ENCODE results near the gene ELMO3.

ELMO3 gene

GRCh38 chr16:67184995-67185650 lies 13.8 kb upstream of the ELMO3 start:
- H3K4me3 ChIP-seq (ENCODE audit: low read length in 2 of 2): peak overlapping the region in 1 of 2 donors; percentile 54
- H2BK15ac ChIP-seq (ENCODE audit: low read length): no peak overlapping the region
- H3K23ac ChIP-seq (ENCODE audit: low read depth, low read length, poor library complexity): peak overlapping the region; percentile 98
- H3K4me2 ChIP-seq (ENCODE audit: insufficient read depth, low read length, poor library complexity, severe bottlenecking): peak overlapping the region; percentile 11
- H3K4me1 ChIP-seq (ENCODE audit: control insufficient read depth in 2 of 2, insufficient read depth in 1 of 2, low read depth in 1 of 2, low read length in 2 of 2): peaks cover 12 to 17% of the 10 kb centered on the region in 2 donors
- H4K91ac ChIP-seq (ENCODE audit: low read depth, low read length, poor library complexity): no peak overlapping the region
- H3K9me3 ChIP-seq (replicated peaks in 1 of 2; ENCODE audit: control insufficient read depth in 2 of 2, insufficient read depth in 1 of 2, low read depth in 1 of 2, low read length in 2 of 2): no peaks in the 10 kb centered on the region
- H3K9ac ChIP-seq (ENCODE audit: low read depth, low read length, poor library complexity): no peak overlapping the region
- no peak overlapping the region for H3K4ac ChIP-seq (ENCODE audit: low read length)
- no peak overlapping the region for H4K8ac ChIP-seq (ENCODE audit: low read depth, low read length)
- peaks cover 5 to 30% (median 8%) of the 10 kb centered on the region in 3 experiments for H3K27me3 ChIP-seq (ENCODE audit: control insufficient read depth in 3 of 3, insufficient read depth in 3 of 3, low read depth in 1 of 3, low read length in 3 of 3)
- peaks cover 0 to 5% of the 10 kb centered on the region in 2 donors for H3K36me3 ChIP-seq (replicated peaks in 1 of 2; ENCODE audit: control insufficient read depth in 2 of 2, insufficient read depth in 2 of 2, low read length in 2 of 2)
- peak overlapping the region; percentile 82 for H2BK5ac ChIP-seq (ENCODE audit: low read length)
- H2AFZ ChIP-seq (ENCODE audit: low read length): no peak overlapping the region
- no peak overlapping the region for H3K27ac ChIP-seq (replicated peaks; ENCODE audit: low read length)
- WGBS, 2 donors (ENCODE audit: extremely low coverage in 2 of 2, insufficient read length in 2 of 2, insufficient replicate concordance in 1 of 2): no CpG with 5 or more reads among the region's 43 CpGs
- H2BK12ac ChIP-seq (ENCODE audit: low read length): no peak overlapping the region
- H2AK5ac ChIP-seq (ENCODE audit: low read depth, low read length): peak overlapping the region; percentile 52
- H2BK120ac ChIP-seq (ENCODE audit: low read depth, low read length): no peak overlapping the region
- H3K14ac ChIP-seq (ENCODE audit: low read length): peak overlapping the region; percentile 38
- peak; percentile 81 for DNase-seq (ENCODE audit: low spot score)
- peaks cover 7% of the 10 kb centered on the region for H3K79me1 ChIP-seq (ENCODE audit: low read depth, low read length)
- peak overlapping the region; percentile 57 for H3K18ac ChIP-seq (ENCODE audit: low read length)

GRCh38 chr16:67185651-67186134 lies 13.2 kb upstream of the ELMO3 start:
- H3K27ac ChIP-seq (replicated peaks; ENCODE audit: low read length): no peak overlapping the region

GRCh38 chr16:67186550-67186950 lies 12.4 kb upstream of the ELMO3 start:
- WGBS, 2 donors (ENCODE audit: extremely low coverage in 2 of 2, insufficient read length in 2 of 2, insufficient replicate concordance in 1 of 2): no CpG with 5 or more reads among the region's 5 CpGs
- peak overlapping the region; percentile 86 for H3K23ac ChIP-seq (ENCODE audit: low read depth, low read length, poor library complexity)
- no peak overlapping the region for H2BK120ac ChIP-seq (ENCODE audit: low read depth, low read length)
- peak overlapping the region; percentile 58 for H2AK5ac ChIP-seq (ENCODE audit: low read depth, low read length)
- H2BK12ac ChIP-seq (ENCODE audit: low read length): peak overlapping the region; percentile 46
- no peaks in the 10 kb centered on the region for H3K36me3 ChIP-seq (replicated peaks in 1 of 2; ENCODE audit: control insufficient read depth in 2 of 2, insufficient read depth in 2 of 2, low read length in 2 of 2)
- no peak overlapping the region for H2BK5ac ChIP-seq (ENCODE audit: low read length)
- no peak overlapping the region for H2BK15ac ChIP-seq (ENCODE audit: low read length)
- H3K4me1 ChIP-seq (ENCODE audit: control insufficient read depth in 2 of 2, insufficient read depth in 1 of 2, low read depth in 1 of 2, low read length in 2 of 2): peaks cover 17% of the 10 kb centered on the region in 2 donors
- H3K18ac ChIP-seq (ENCODE audit: low read length): no peak overlapping the region
- no peaks in the 10 kb centered on the region for H3K9me3 ChIP-seq (replicated peaks in 1 of 2; ENCODE audit: control insufficient read depth in 2 of 2, insufficient read depth in 1 of 2, low read depth in 1 of 2, low read length in 2 of 2)
- peak overlapping the region; percentile 15 for H3K4me2 ChIP-seq (ENCODE audit: insufficient read depth, low read length, poor library complexity, severe bottlenecking)
- peak overlapping the region; percentile 75 for H3K9ac ChIP-seq (ENCODE audit: low read depth, low read length, poor library complexity)
- no peak overlapping the region for H4K91ac ChIP-seq (ENCODE audit: low read depth, low read length, poor library complexity)
- no peak overlapping the region for H3K4ac ChIP-seq (ENCODE audit: low read length)
- H2AFZ ChIP-seq (ENCODE audit: low read length): no peak overlapping the region
- H3K14ac ChIP-seq (ENCODE audit: low read length): no peak overlapping the region
- peaks cover 7% of the 10 kb centered on the region for H3K79me1 ChIP-seq (ENCODE audit: low read depth, low read length)
- H3K27me3 ChIP-seq (ENCODE audit: control insufficient read depth in 3 of 3, insufficient read depth in 3 of 3, low read depth in 1 of 3, low read length in 3 of 3): peaks cover 5 to 30% (median 8%) of the 10 kb centered on the region in 3 experiments
- DNase-seq (ENCODE audit: low spot score): no peak
- no peak overlapping the region for H3K27ac ChIP-seq (replicated peaks; ENCODE audit: low read length)
- peak overlapping the region; percentile 57 for H4K8ac ChIP-seq (ENCODE audit: low read depth, low read length)
- H3K4me3 ChIP-seq (ENCODE audit: low read length in 2 of 2): peak overlapping the region in 1 of 2 donors; percentile 8

More at GRCh38 chr16:67185651-67186134, 13.2 kb upstream of the ELMO3 start:
- Histone ChIP-seq H2BK120ac (ENCODE audit: low read depth, low read length) (no peak overlapping the region), H4K8ac (ENCODE audit: low read depth, low read length) (no peak overlapping the region), H2AFZ (ENCODE audit: low read length) (no peak overlapping the region), H3K4me1 (ENCODE audit: control insufficient read depth in 2 of 2, insufficient read depth in 1 of 2, low read depth in 1 of 2, low read length in 2 of 2) (peaks cover 16 to 17% of the 10 kb centered on the region in 2 donors), H3K79me1 (ENCODE audit: low read depth, low read length) (peaks cover 7% of the 10 kb centered on the region), H3K4ac (ENCODE audit: low read length) (no peak overlapping the region), H3K18ac (ENCODE audit: low read length) (no peak overlapping the region), H3K14ac (ENCODE audit: low read length) (no peak overlapping the region), H2AK5ac (ENCODE audit: low read depth, low read length) (no peak overlapping the region), H3K23ac (ENCODE audit: low read depth, low read length, poor library complexity) (no peak overlapping the region), H3K36me3 (replicated peaks in 1 of 2; ENCODE audit: control insufficient read depth in 2 of 2, insufficient read depth in 2 of 2, low read length in 2 of 2) (peaks cover 0 to 3% of the 10 kb centered on the region in 2 donors), H4K91ac (ENCODE audit: low read depth, low read length, poor library complexity) (no peak overlapping the region), H2BK12ac (ENCODE audit: low read length) (no peak overlapping the region), H3K9me3 (replicated peaks in 1 of 2; ENCODE audit: control insufficient read depth in 2 of 2, insufficient read depth in 1 of 2, low read depth in 1 of 2, low read length in 2 of 2) (no peaks in the 10 kb centered on the region), H3K4me3 (ENCODE audit: low read length in 2 of 2) (no peak overlapping the region), H3K27me3 (ENCODE audit: control insufficient read depth in 3 of 3, insufficient read depth in 3 of 3, low read depth in 1 of 3, low read length in 3 of 3) (peaks cover 5 to 30% (median 8%) of the 10 kb centered on the region in 3 experiments), H3K9ac (ENCODE audit: low read depth, low read length, poor library complexity) (no peak overlapping the region), H2BK15ac (ENCODE audit: low read length) (no peak overlapping the region), H3K4me2 (ENCODE audit: insufficient read depth, low read length, poor library complexity, severe bottlenecking) (no peak overlapping the region), H2BK5ac (ENCODE audit: low read length) (no peak overlapping the region)
- DNase-seq (ENCODE audit: low spot score): no peak
- WGBS, 2 donors (ENCODE audit: extremely low coverage in 2 of 2, insufficient read length in 2 of 2, insufficient replicate concordance in 1 of 2): no CpG with 5 or more reads among the region's 12 CpGs

- Histone ChIP-seq H3K14ac (ENCODE audit: low read length) (peak overlapping the region; percentile 6), H4K91ac (ENCODE audit: low read depth, low read length, poor library complexity) (no peak overlapping the region), H3K79me1 (ENCODE audit: low read depth, low read length) (peaks cover 7% of the 10 kb centered on the region), H2BK5ac (ENCODE audit: low read length) (no peak overlapping the region), H3K36me3 (replicated peaks in 1 of 2; ENCODE audit: control insufficient read depth in 2 of 2, insufficient read depth in 2 of 2, low read length in 2 of 2) (no peaks in the 10 kb centered on the region), H3K9ac (ENCODE audit: low read depth, low read length, poor library complexity) (peak overlapping the region; percentile 67), H3K23ac (ENCODE audit: low read depth, low read length, poor library complexity) (peak overlapping the region; percentile 63), H3K18ac (ENCODE audit: low read length) (peak overlapping the region; percentile 69), H3K27ac (replicated peaks; ENCODE audit: low read length) (no peak overlapping the region), H3K9me3 (replicated peaks in 1 of 2; ENCODE audit: control insufficient read depth in 2 of 2, insufficient read depth in 1 of 2, low read depth in 1 of 2, low read length in 2 of 2) (no peaks in the 10 kb centered on the region), H3K4ac (ENCODE audit: low read length) (peak overlapping the region; percentile 28), H3K4me1 (ENCODE audit: control insufficient read depth in 2 of 2, insufficient read depth in 1 of 2, low read depth in 1 of 2, low read length in 2 of 2) (peaks cover 17 to 18% of the 10 kb centered on the region in 2 donors), H2AK5ac (ENCODE audit: low read depth, low read length) (peak overlapping the region; percentile 77), H3K27me3 (ENCODE audit: control insufficient read depth in 3 of 3, insufficient read depth in 3 of 3, low read depth in 1 of 3, low read length in 3 of 3) (peaks cover 5 to 30% (median 8%) of the 10 kb centered on the region in 3 experiments), H2BK15ac (ENCODE audit: low read length) (peak overlapping the region; percentile 79), H2BK120ac (ENCODE audit: low read depth, low read length) (no peak overlapping the region), H3K4me3 (ENCODE audit: low read length in 2 of 2) (no peak overlapping the region), H2AFZ (ENCODE audit: low read length) (no peak overlapping the region), H4K8ac (ENCODE audit: low read depth, low read length) (peak overlapping the region; percentile 78), H3K4me2 (ENCODE audit: insufficient read depth, low read length, poor library complexity, severe bottlenecking) (no peak overlapping the region), H2BK12ac (ENCODE audit: low read length) (peak overlapping the region; percentile 48)
- WGBS, 2 donors (ENCODE audit: extremely low coverage in 2 of 2, insufficient read length in 2 of 2, insufficient replicate concordance in 1 of 2): no CpG with 5 or more reads among the region's 26 CpGs
- no peak for DNase-seq (ENCODE audit: low spot score)
Measured at GRCh38 chr16:67187175-67187890, 11.6 kb upstream of the ELMO3 start.
